ENCODE measurements around the gene CCNI2.

GRCh38 chr5:132736853-132737833, 10.1 kb upstream of the CCNI2 start, which contains the start of gene KIF3A:
- TF ChIP-seq CAMTA2 (CRISPR knock-in tag; conservative IDR thresholded peaks at IDR 0.05) (no peak), KDM1A (IDR thresholded peaks at IDR 0.05) (no peak), BDP1 (IDR thresholded peaks at IDR 0.05; ENCODE audit: insufficient read depth, insufficient read length) (no peak), POLR2AphosphoS5 (IDR thresholded peaks at IDR 0.05; ENCODE audit: control insufficient read depth, insufficient read depth, low read depth, low read length) (no peak), RAD21 (CRISPR knock-in tag; conservative IDR thresholded peaks at IDR 0.05 in 1 of 2, IDR thresholded peaks at IDR 0.05 in 1 of 2) (no peak)

Measured in K562 (cell line).